Osteoblast (primary cell): ENCODE results near the gene AQP7. TPM values are rescaled to one million over a fixed set of nuclear protein-coding genes. Genes with fewer than 3 reads are reported as not detected.

Source experiments
- DNase-seq: peaks from one replicate; pipeline ENCODE4 v3.0.0; 2011; ENCODE audit warnings: low spot score, mixed read lengths; ENCODE audit not compliant: insufficient read length; ENCODE audit errors: missing footprints
- H2AFZ ChIP-seq: 2 replicates; pipeline ENCODE4 v1.6.0; 2011; ENCODE audit warnings: mild to moderate bottlenecking, low read length
- H3K27ac ChIP-seq: 2 replicates; pipeline ENCODE4 v1.5.1; 2011; ENCODE audit warnings: mild to moderate bottlenecking, low read depth, low read length, moderate library complexity
- H3K27me3 ChIP-seq: 2 replicates; pipeline ENCODE4 v1.6.0; 2012; ENCODE audit warnings: mild to moderate bottlenecking, control low read depth, inconsistent platforms, low read length, moderate library complexity; ENCODE audit not compliant: insufficient read depth
- H3K36me3 ChIP-seq: 2 replicates; pipeline ENCODE4 v1.5.1; 2011; ENCODE audit warnings: mild to moderate bottlenecking, low read length, control low read depth, moderate library complexity; ENCODE audit not compliant: insufficient read depth
- H3K4me1 ChIP-seq: 2 replicates; pipeline ENCODE4 v1.5.1; 2011; ENCODE audit warnings: mild to moderate bottlenecking, low read length, control low read depth, moderate library complexity; ENCODE audit not compliant: insufficient read depth
- H3K4me2 ChIP-seq: 2 replicates; pipeline ENCODE4 v1.6.0; 2011; ENCODE audit warnings: mild to moderate bottlenecking, low read length; ENCODE audit not compliant: insufficient read depth
- H3K4me3 ChIP-seq: fragments of 200-600 bp; sonication (generic); 3 replicates; pipeline ENCODE4 v1.5.1; 2012; ENCODE audit warnings: mild to moderate bottlenecking, low read length, inconsistent platforms; ENCODE audit not compliant: insufficient read depth
- H3K79me2 ChIP-seq: 2 replicates; pipeline ENCODE4 v1.6.0; 2012; ENCODE audit warnings: mild to moderate bottlenecking, low read length, control low read depth, inconsistent platforms; ENCODE audit not compliant: insufficient read depth
- H3K9me3 ChIP-seq: 2 replicates; pipeline ENCODE4 v1.5.1; 2011; ENCODE audit warnings: low read depth, low read length, control low read depth
- H4K20me1 ChIP-seq: 2 replicates; pipeline ENCODE4 v1.6.0; 2012; ENCODE audit warnings: mild to moderate bottlenecking, low read length, control low read depth; ENCODE audit not compliant: insufficient read depth
- CTCF ChIP-seq: IDR thresholded peaks from 2 replicates; pipeline ENCODE4 v1.5.1; 2011; ENCODE audit warnings: mild to moderate bottlenecking, low read depth, low read length, moderate library complexity; ENCODE audit errors: extremely low read depth
- total RNA-seq: library from RNA; depleted of rRNA; stranded (reverse); fragments of >200 nt; gene quantifications from 2 replicates; pipeline ENCODE4 v1.2.3, GENCODE V29; 2012

The AQP7 gene
- total RNA-seq, 1 donor: not detected

- Histone ChIP-seq H3K27ac (no peak overlapping the region), H3K4me2 (no peak overlapping the region), H3K36me3 (peaks cover 59% of the 10 kb centered on the region), H3K4me3 (no peak overlapping the region), H3K79me2 (no peaks in the 10 kb centered on the region), H4K20me1 (no peaks in the 10 kb centered on the region), H2AFZ (no peak overlapping the region), H3K27me3 (no peaks in the 10 kb centered on the region), H3K4me1 (no peaks in the 10 kb centered on the region), H3K9me3 (no peaks in the 10 kb centered on the region)
- no peak for DNase-seq
- TF ChIP-seq CTCF: no peak
Measured at GRCh38 chr9:33348998-33349397, 53.4 kb downstream of the AQP7 start.

- peaks cover 72% of the 10 kb centered on the region for H3K36me3 ChIP-seq
- no peak overlapping the region for H3K27ac ChIP-seq
- H3K27me3 ChIP-seq: no peaks in the 10 kb centered on the region
- H3K9me3 ChIP-seq: no peaks in the 10 kb centered on the region
- TF ChIP-seq CTCF: no peak
- H3K4me3 ChIP-seq: no peak overlapping the region
- H3K4me2 ChIP-seq: no peak overlapping the region
- H4K20me1 ChIP-seq: no peaks in the 10 kb centered on the region
- H2AFZ ChIP-seq: no peak overlapping the region
- no peaks in the 10 kb centered on the region for H3K4me1 ChIP-seq
- DNase-seq: no peak
- H3K79me2 ChIP-seq: no peaks in the 10 kb centered on the region
Measured at GRCh38 chr9:33346564-33346963, 55.8 kb downstream of the AQP7 start.

- Histone ChIP-seq H3K27ac (no peak overlapping the region), H3K4me3 (no peak overlapping the region), H2AFZ (no peak overlapping the region), H3K79me2 (no peaks in the 10 kb centered on the region), H3K4me2 (no peak overlapping the region), H4K20me1 (no peaks in the 10 kb centered on the region), H3K9me3 (no peaks in the 10 kb centered on the region), H3K4me1 (no peaks in the 10 kb centered on the region), H3K27me3 (no peaks in the 10 kb centered on the region), H3K36me3 (peaks cover 84% of the 10 kb centered on the region)
- DNase-seq: no peak
- no peak for TF ChIP-seq CTCF
Measured at GRCh38 chr9:33344145-33344544, 58.2 kb downstream of the AQP7 start.

GRCh38 chr9:33341182-33341581, 61.2 kb downstream of the AQP7 start:
- H3K4me2 ChIP-seq: no peak overlapping the region
- no peak for DNase-seq
- H3K4me3 ChIP-seq: no peak overlapping the region
- no peaks in the 10 kb centered on the region for H3K4me1 ChIP-seq
- no peak for TF ChIP-seq CTCF
- peaks cover 73% of the 10 kb centered on the region for H3K36me3 ChIP-seq
- H3K79me2 ChIP-seq: no peaks in the 10 kb centered on the region
- H3K9me3 ChIP-seq: no peaks in the 10 kb centered on the region
- no peak overlapping the region for H2AFZ ChIP-seq
- no peaks in the 10 kb centered on the region for H3K27me3 ChIP-seq
- no peak overlapping the region for H3K27ac ChIP-seq
- H4K20me1 ChIP-seq: no peaks in the 10 kb centered on the region
